ENCODE results near the gene TMEM191C. TPM values are rescaled to one million over a fixed set of nuclear protein-coding genes. Genes with fewer than 3 reads are reported as not detected.

TMEM191C gene
- polyA plus RNA-seq, 1 donor = 0.51 TPM

Other genes starting within 250 kb of the TMEM191C start
- gene RIMBP3B, start 83.6 kb upstream of the TMEM191C start, polyA plus RNA-seq (ENCODE audit: insufficient read length) = not detected
- gene HIC2, start 50.0 kb upstream of the TMEM191C start, polyA plus RNA-seq (ENCODE audit: insufficient read length) = 4.6 TPM
- gene RIMBP3C, start 84.1 kb downstream of the TMEM191C start, polyA plus RNA-seq (ENCODE audit: insufficient read length) = 0.35 TPM
- 36.8 TPM for gene UBE2L3, start 100.3 kb downstream of the TMEM191C start, polyA plus RNA-seq (ENCODE audit: insufficient read length)
- 4.9 TPM for gene YDJC, start 162.6 kb downstream of the TMEM191C start, polyA plus RNA-seq (ENCODE audit: insufficient read length)
- 0.51 TPM for gene CCDC116, start 165.4 kb downstream of the TMEM191C start, polyA plus RNA-seq (ENCODE audit: insufficient read length)
- gene SDF2L1, start 174.9 kb downstream of the TMEM191C start, polyA plus RNA-seq (ENCODE audit: insufficient read length) = 6.4 TPM
- gene PPIL2, start 198.6 kb downstream of the TMEM191C start, polyA plus RNA-seq (ENCODE audit: insufficient read length) = 28.6 TPM